GM18502 (cell line): ENCODE data around the gene CHDH.

Source experiments
- ATAC-seq: cut with Tn5 transposase; IDR thresholded peaks from one replicate; pipeline ENCODE4 v1.9.1; 2021; ENCODE audit warnings: mild to moderate bottlenecking; ENCODE audit not compliant: unreplicated experiment, poor library complexity

Gene CHDH

GRCh38 chr3:53858096-53858741, 12.0 kb upstream of the CHDH start:
- ATAC-seq: no peak

- ATAC-seq: no peak
These were observed 10.7 kb upstream of the CHDH start for GRCh38 chr3:53856964-53857363.

GRCh38 chr3:53850895-53851294, 4.7 kb upstream of the CHDH start:
- no peak for ATAC-seq

GRCh38 chr3:53849916-53850315, 3.7 kb upstream of the CHDH start:
- no peak for ATAC-seq

GRCh38 chr3:53846851-53847155, 584 bp upstream of the CHDH start:
- no peak for ATAC-seq

GRCh38 chr3:53845881-53846133, 412 bp downstream of the CHDH start:
- no peak for ATAC-seq

DNA sequence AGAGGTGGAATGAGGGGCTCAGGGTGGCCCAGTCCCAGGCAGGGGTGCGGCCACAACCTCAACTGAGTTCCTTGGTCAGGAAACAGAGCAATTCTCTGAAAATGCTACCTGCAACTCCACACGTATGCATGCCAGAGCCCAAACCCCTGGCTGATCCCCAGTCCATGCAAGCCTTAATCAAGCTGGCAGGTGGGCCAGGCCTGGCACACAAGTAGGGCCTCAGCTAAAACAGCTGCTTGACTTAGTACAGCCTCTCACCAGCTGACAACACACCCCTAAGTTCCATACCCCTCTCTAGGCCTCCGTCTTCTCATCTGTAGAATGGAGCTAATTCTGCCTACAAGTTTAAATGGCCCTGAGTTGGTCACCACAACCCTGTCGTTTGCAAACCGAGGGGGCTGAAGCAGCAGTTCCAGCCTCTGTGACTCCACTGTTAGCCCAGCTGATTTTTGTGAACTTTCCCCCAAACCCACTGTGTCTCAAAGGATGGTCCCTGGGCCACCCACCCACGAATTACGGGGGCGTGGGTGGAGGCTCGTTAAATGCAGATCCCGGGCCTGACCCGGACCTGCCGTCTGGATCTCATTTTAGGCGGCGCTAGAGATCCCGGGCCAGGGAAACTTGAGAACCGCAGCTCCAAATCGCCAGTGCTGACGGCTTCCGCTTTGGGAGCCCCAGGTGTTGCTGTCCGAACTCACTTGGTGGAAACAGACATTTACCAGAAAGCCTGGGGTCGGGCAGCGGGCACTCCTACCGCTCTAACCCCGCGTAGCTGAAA, 927 bp downstream of the CHDH start:
- peak; percentile 9 for ATAC-seq

- ATAC-seq: peak; percentile 21
These were observed 1.7 kb downstream of the CHDH start for GRCh38 chr3:53844262-53845102.

- ATAC-seq: peak; percentile 46
These were observed 2.7 kb downstream of the CHDH start for GRCh38 chr3:53843195-53844177.

- ATAC-seq: no peak
These were observed 3.6 kb downstream of the CHDH start for GRCh38 chr3:53842436-53843194.

DNA sequence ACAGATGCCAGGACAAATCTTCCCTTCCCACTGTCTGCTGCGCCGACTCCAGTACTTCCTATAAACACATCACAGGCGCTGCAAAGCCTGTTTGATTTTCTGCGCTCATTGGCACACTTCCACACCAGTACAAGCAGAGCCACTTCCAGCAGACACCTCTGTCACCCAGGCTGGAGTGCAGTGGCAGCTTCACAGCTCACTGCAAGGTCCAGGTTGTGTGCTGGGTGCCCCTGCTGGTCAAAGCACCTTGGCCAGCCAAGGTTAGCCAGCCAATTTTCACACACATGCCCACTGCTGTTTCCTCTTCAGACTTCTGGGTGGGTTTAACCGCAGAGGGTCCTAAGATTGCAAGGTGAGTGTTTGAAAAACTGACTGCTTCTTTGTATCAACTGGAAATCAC, 4.9 kb downstream of the CHDH start:
- ATAC-seq: no peak

DNA sequence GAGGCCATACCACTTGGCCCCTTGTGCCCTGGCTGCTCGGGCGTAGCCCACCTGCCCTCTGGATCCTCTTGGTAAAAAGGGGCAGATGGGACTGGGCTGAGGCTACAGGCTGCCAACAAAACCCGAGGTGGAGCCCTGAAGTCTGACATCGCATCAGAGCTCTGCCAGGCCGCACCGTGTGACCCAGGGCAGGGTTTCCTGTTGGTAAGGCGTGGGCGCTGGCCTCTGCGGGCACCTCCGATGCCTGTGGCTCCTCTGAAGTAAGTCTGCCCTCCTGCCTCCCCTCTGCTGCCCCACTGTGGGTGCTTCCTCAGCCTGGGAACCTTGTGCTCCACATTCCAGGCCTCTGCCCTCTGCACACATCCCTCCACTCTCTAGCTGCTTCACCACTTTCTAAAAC, 8.9 kb downstream of the CHDH start:
- ATAC-seq: no peak

- ATAC-seq: no peak
These were observed 9.9 kb downstream of the CHDH start for GRCh38 chr3:53836084-53836872.

GRCh38 chr3:53835257-53835656, 11.0 kb downstream of the CHDH start:
- ATAC-seq: no peak

GRCh38 chr3:53834429-53835095, 11.7 kb downstream of the CHDH start:
- no peak for ATAC-seq

DNA sequence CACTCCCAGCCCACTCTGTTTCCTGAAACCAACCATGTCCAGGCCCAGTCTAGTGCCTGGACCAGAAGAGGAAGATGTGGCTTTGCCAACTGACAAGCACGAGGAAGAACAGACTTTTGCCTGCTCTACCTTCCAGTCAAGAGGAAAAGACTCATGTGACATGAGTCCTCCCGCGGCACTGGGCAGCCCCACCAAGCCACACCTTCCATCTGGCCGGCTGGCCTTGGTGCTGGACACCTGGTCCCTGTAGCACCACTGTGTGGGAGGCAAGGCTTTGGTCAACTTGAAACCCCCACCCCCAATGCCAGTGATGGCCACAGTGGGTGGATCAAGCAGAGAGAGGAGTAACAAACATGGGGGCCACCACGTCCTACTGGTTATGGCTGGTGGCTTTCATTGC, 12.5 kb downstream of the CHDH start:
- no peak for ATAC-seq

- no peak for ATAC-seq
These were observed 13.1 kb downstream of the CHDH start for GRCh38 chr3:53833053-53833645.

- ATAC-seq: no peak
These were observed 15.3 kb downstream of the CHDH start for GRCh38 chr3:53830944-53831343.
